ENCODE measurements around the gene DHODH.

Gene DHODH

DNA sequence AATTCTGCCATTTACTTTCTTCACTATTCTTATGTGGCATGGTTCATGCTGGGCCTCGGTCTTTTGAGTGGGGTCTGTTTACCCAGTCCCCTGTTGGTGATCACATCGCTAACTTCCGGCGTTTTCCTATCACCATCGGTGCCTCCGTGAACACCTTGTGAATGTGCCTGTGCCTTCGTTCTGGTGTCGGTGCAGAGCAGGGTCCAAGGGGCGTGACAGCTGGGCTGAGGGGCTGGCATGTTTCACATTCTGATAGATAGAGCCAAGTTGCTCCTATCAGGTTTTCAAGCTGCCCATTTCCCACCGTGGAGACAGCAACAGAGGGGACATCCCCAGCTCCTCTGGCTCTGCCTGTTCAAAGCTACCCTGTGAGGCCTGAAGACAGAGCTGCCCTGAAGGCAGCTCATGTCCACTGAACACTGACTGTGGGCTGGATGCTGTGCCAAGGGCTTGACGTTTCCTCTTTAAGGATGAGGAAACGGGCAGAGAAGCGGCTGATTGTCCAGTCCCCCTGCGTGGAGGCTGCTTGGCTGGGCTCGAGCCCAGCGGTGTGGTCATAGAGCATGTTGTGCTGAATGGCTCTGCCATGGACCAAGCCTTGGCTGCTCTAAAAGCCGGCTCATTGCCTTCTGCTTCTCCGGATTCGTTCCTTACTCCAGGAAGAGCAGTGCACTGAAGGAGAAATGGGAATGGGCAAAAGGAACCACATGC is 17.0 kb downstream of the DHODH start:
- Mint-ChIP-seq H3K9me3 (no peaks in the 10 kb centered on the region), H3K4me1 (no peaks in the 10 kb centered on the region), H3K36me3 (peaks cover 42 to 61% of the 10 kb centered on the region in 2 donors), H3K27me3 (no peaks in the 10 kb centered on the region), H3K27ac (peak overlapping the region; percentile 15), H3K4me3 (no peak overlapping the region)
- ATAC-seq (replicated peaks) (no peak), DNase-seq (no peak)

DNA sequence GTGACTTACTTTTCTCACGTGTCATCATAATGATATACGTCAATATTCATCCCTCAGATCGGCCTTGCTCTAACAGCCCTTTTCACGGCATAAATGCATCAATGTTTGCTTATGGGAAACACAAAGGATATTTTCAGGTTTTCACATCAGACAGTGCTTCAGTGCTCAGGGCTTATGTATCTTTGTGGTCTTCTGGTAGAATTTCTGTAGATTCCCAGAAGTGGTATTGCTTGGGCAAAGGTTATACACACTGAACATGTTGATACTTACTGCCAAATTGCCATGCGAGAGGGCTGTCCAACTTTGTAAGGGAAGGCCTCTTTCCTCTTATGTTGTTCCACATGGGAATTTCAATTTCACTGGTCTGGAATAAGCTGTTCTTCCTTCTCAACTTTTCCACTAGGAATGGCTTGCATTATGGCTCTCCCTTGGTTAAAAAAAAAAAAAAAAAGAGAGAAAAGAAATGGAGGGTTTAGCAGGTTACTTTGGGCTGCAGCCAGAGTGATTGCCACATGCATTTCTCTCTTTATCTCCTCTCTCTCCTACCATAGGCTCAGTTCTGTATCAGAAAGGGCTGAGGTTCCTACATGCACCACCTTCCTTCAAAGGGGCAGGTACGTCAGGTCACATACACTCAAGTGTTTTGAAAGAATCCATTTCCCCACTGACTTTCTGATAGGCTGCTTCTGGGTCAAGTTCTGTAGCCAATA is 19.3 kb downstream of the DHODH start:
- no peak overlapping the region for H3K27ac Mint-ChIP-seq
- no peak overlapping the region for H3K4me3 Mint-ChIP-seq
- no peaks in the 10 kb centered on the region for H3K27me3 Mint-ChIP-seq
- peaks cover 33 to 45% of the 10 kb centered on the region in 2 donors for H3K36me3 Mint-ChIP-seq
- no peaks in the 10 kb centered on the region for H3K4me1 Mint-ChIP-seq
- no peak for ATAC-seq (replicated peaks)
- H3K9me3 Mint-ChIP-seq, result no peaks in the 10 kb centered on the region
- no peak for DNase-seq

DNA sequence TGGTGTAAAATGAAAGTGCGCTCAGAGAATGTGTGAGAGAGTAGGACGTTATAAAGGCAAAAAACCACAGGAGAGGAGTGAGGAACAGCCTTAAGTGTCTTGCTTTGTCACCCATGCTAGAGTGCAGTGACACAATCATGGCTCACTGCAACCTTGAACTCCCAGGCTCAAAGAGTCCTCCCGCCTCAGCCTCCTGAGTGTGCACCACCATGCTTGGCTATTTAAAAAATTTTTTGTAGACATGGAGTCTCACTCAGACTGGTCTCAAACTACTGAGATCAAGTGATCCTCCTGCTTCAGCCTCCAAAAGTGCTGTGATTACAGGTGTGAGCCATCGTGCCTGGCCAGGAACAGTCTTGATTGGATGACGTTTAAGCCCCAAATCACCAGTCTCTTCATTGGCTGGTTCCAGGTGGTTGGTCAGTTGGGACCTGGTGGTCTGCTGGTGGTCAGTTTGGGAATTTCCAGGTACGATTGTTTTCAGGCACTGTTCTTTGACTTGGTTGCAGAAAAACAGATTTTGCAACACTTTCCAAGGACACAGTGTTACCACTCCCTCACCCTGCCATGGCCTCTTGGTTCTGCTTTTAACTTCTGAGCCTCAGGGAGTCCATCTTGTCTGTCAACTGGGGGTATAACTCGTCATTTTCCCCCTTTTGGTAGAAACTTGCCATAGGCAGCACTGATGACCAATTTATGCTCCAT is 21.2 kb downstream of the DHODH start:
- H3K9me3 Mint-ChIP-seq, result no peaks in the 10 kb centered on the region
- no peak overlapping the region for H3K27ac Mint-ChIP-seq
- H3K27me3 Mint-ChIP-seq, result no peaks in the 10 kb centered on the region
- H3K4me1 Mint-ChIP-seq, result no peaks in the 10 kb centered on the region
- ATAC-seq (replicated peaks) (no peak), DNase-seq (no peak)
- H3K4me3 Mint-ChIP-seq, result no peak overlapping the region
- peaks cover 20 to 36% of the 10 kb centered on the region in 2 donors for H3K36me3 Mint-ChIP-seq

DNA sequence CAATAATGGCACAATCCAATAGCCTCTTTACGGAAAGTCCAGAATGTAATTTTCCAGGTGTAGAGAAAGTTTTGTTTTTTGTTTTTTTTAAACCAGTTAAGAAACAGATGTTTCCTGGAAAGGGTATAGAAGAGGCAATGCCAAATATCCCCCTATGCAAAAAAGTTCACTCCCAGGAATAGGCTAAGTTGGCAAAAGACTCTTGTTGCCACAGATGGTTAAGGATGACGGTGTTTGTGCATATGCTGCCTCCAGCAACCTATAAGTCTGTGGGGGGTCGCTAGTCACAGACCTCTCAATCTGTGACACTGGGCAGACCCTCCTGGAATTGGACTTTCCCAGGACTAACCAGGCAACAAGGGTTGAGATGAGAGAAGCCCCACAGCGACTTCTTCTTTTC is 24.9 kb downstream of the DHODH start:
- Mint-ChIP-seq H3K27ac (no peak overlapping the region), H3K27me3 (no peaks in the 10 kb centered on the region), H3K4me1 (no peaks in the 10 kb centered on the region), H3K36me3 (peaks cover 17 to 29% of the 10 kb centered on the region in 2 donors), H3K9me3 (no peaks in the 10 kb centered on the region), H3K4me3 (no peak overlapping the region)
- ATAC-seq (replicated peaks) (no peak), DNase-seq (no peak)

DNA sequence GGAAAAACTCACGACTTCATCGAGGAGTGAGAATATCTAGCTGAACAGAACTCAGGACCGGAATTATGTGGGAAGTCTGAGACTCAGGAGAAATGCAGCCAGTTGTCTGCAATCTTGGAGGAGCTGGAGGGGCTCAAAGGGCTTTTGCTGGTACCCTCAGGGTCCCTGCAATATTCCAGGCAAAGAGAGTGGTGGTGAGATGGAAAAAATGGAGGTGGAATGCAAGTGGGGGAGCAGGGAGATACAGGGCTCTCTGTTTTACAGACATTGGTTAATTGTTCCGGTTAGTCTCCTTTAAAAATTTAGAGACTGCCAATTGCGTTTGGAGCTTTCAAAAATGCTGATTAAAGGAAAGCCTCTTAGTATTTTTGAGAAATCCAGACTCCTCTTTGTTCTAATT is 27.6 kb downstream of the DHODH start:
- Mint-ChIP-seq H3K27ac (no peak overlapping the region), H3K36me3 (peaks cover 18 to 23% of the 10 kb centered on the region in 2 donors)

DNA sequence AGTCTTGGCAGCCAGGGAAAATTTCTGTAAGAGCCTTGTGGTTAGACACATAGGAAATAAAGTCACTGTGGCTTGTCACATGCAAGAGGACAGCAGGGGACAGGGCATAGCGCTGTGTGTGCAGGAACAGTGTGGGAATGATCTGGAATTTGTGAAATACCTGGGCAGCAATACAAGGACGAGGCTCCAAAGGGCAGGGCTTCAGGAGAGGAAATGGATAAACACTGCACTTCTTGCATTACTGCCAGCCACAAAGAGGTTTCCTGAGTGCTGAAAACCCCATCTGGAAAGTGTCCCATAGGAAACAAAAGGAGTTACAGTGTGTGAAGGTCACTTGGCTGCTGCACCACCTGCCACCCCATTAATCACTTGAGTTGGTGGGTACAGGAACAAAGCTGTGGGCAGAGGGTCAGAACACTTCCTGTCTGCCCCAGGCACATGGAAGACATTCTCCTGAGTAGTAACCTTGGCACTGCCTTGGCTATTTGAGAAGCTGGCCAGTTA is 33.7 kb downstream of the DHODH start:
- H3K4me3 Mint-ChIP-seq, result no peak overlapping the region
- H3K27me3 Mint-ChIP-seq, result no peaks in the 10 kb centered on the region
- H3K9me3 Mint-ChIP-seq, result no peaks in the 10 kb centered on the region

More for the DNA sequence above, 27.6 kb downstream of the DHODH start:
- no peaks in the 10 kb centered on the region for H3K4me1 Mint-ChIP-seq
- ATAC-seq (replicated peaks), result no peak
- H3K4me3 Mint-ChIP-seq, result no peak overlapping the region
- H3K9me3 Mint-ChIP-seq, result no peaks in the 10 kb centered on the region
- DNase-seq, result no peak
- H3K27me3 Mint-ChIP-seq, result no peaks in the 10 kb centered on the region

DNA sequence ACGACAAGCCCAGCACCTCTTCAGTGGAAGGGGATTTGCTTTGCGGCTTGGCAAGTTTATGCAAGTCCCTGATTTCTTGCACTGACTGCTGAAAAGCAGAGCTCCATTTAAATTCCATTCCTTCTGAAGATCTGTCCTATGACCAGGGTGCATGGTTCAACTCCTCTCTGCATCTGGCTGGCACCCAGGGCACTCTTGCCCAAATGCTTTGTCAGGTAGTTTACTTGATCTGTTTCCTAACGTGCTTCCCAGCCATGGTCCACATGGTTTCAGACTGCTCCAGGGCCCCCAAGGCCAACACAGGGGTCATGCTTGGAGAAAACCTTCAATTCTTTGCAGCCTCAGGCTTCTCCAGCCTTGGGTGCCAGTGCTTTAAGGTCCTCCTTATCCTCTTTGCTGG is 34.5 kb downstream of the DHODH start:
- Mint-ChIP-seq H3K9me3 (no peaks in the 10 kb centered on the region), H3K36me3 (peaks cover 27 to 30% of the 10 kb centered on the region in 2 donors), H3K27me3 (no peaks in the 10 kb centered on the region), H3K4me1 (no peaks in the 10 kb centered on the region), H3K4me3 (no peak overlapping the region), H3K27ac (no peak overlapping the region)
- no peak for ATAC-seq (replicated peaks)
- no peak for DNase-seq

More for the DNA sequence above, 33.7 kb downstream of the DHODH start:
- peaks cover 30% of the 10 kb centered on the region in 2 donors for H3K36me3 Mint-ChIP-seq
- no peak overlapping the region for H3K27ac Mint-ChIP-seq
- ATAC-seq (replicated peaks), result no peak
- H3K4me1 Mint-ChIP-seq, result no peaks in the 10 kb centered on the region
- DNase-seq, result no peak

DNA sequence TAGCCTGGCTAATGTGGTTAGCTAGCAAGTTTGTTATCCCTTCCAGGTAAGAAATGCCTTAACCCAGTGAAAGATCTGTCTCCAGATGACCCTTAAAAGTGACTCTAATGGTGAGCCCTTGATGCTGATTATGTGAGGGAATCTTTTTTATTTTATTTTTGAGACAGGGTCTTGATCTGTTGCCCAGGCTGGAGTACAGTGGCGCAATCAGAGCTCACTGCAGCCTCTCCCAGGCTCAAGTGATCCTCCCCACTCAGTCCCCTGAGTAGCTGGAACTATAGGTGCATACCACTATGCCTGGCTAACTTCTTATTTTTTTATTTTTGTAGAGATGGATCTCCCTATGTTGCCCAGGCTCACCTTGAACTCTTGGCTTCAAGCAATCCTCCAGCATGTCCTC is 35.0 kb downstream of the DHODH start:
- ATAC-seq (replicated peaks) (no peak), DNase-seq (no peak)
- no peak overlapping the region for H3K27ac Mint-ChIP-seq
- no peaks in the 10 kb centered on the region for H3K27me3 Mint-ChIP-seq
- H3K4me3 Mint-ChIP-seq, result no peak overlapping the region
- H3K9me3 Mint-ChIP-seq, result no peaks in the 10 kb centered on the region
- no peaks in the 10 kb centered on the region for H3K4me1 Mint-ChIP-seq
- peaks cover 27 to 30% of the 10 kb centered on the region in 2 donors for H3K36me3 Mint-ChIP-seq

DNA sequence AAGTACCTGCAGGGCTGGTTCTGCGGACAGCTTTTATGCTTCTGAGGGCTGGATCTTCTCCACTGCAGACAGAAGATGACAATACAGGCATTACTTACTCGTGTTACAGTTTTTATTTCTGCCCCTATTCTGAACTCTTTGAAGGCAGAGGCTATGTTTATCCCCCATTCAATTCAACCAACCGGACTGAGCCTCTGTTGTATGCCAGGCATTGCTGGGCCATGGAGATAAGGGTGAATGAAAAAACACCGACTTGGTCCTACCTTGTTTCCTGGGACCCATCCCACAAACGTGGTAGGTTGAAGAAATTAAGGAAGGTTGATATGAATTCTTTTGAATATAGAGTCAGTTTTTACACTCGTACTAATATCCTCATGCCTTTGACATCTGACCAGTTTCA is 35.8 kb downstream of the DHODH start:
- Mint-ChIP-seq H3K27ac (no peak overlapping the region), H3K4me3 (no peak overlapping the region), H3K9me3 (peaks cover 4 to 6% of the 10 kb centered on the region in 2 donors), H3K4me1 (no peaks in the 10 kb centered on the region), H3K36me3 (peaks cover 26 to 30% of the 10 kb centered on the region in 2 donors), H3K27me3 (no peaks in the 10 kb centered on the region)
- DNase-seq, result no peak
- no peak for ATAC-seq (replicated peaks)

DNA sequence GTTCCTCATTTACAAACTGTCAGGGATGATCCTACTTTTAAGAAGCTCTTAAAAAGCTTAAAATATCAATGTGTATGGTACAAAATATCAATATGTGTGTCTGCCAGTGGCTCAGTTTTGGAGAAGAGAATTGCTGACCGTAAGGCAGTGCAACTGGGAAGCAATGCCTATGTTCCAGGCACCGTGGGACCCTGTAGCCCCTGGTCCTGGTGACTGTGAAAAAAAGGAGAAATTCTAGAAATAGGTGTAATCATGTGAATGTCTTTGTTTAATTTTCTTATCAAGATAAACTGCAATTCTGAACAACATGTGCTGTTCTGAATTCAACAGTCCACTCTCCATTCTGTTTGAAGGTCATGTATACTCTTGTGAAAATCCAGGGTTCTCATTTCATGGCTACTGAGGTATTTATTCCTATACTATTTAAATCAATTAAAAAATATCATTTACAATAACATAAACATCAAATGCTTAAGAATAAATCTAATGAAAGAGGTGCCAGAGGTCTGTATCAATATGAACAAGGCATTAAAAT is 36.3 kb downstream of the DHODH start:
- no peaks in the 10 kb centered on the region for H3K4me1 Mint-ChIP-seq
- ATAC-seq (replicated peaks) (no peak), DNase-seq (no peak)
- no peak overlapping the region for H3K27ac Mint-ChIP-seq
- peaks cover 5 to 9% of the 10 kb centered on the region in 2 donors for H3K9me3 Mint-ChIP-seq
- peaks cover 27 to 32% of the 10 kb centered on the region in 2 donors for H3K36me3 Mint-ChIP-seq
- H3K4me3 Mint-ChIP-seq, result no peak overlapping the region
- no peaks in the 10 kb centered on the region for H3K27me3 Mint-ChIP-seq

DNA sequence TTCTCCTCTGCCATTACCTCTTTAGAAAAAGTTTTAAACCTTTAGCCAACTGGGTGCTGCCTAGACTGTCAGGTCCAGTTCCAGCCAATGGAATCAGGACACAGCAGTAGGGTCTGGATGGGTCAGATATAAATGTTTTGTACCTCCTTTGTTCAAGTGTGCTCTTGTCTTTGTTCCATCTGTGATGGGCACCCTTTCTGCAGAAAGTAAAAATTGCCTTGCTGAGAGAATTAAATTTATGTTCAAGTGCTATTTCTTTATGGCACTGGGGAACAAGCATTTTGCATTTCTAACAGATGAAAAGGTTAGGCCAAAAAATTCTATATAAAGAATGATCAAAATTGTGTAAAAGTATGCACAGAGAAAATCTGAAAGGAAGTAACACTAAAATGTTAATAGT is 40.6 kb downstream of the DHODH start:
- Mint-ChIP-seq H3K9me3 (peaks cover 9 to 16% of the 10 kb centered on the region in 2 donors), H3K27me3 (no peaks in the 10 kb centered on the region), H3K27ac (no peak overlapping the region), H3K4me1 (no peaks in the 10 kb centered on the region), H3K36me3 (peaks cover 4 to 10% of the 10 kb centered on the region in 2 donors), H3K4me3 (no peak overlapping the region)
- DNase-seq (no peak), ATAC-seq (replicated peaks) (no peak)

DNA sequence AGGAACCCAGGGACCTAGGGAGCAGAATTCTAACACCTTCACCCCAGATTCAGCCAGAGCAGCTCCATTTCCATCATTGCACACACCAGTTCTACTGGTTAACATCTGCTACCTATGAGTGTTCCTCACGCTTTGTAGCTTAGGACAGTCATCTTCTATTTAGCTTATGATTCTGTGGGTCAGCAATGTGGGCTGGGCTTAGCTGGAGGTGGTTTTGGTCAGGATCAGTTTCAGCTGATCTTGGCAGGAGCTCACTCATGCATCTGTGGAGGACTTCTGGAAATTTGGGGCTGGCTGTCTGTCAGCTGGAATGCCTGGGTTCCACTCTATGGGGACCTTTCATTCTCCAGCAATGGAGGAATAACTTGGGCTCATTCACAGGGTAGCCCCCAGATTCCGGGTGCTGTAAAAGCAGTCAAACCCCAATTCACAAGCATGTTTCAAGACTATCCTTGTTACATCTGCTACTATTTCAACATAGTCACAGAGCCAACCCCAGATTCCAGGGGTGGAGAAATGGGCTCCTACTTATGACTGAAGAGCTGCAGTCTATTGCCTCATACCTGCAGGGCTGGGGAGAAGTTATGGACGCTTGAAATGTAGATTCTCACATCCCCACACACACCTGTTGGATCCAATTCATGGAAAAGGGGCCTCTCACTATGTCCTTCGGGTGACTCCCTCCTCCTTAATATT is 42.4 kb downstream of the DHODH start:
- no peak for ATAC-seq (replicated peaks)
- H3K4me1 Mint-ChIP-seq, result no peaks in the 10 kb centered on the region
- peaks cover 4 to 10% of the 10 kb centered on the region in 2 donors for H3K36me3 Mint-ChIP-seq
- no peak overlapping the region for H3K27ac Mint-ChIP-seq
- peaks cover 9 to 16% of the 10 kb centered on the region in 2 donors for H3K9me3 Mint-ChIP-seq
- no peak overlapping the region for H3K4me3 Mint-ChIP-seq
- no peaks in the 10 kb centered on the region for H3K27me3 Mint-ChIP-seq
- no peak for DNase-seq

DNA sequence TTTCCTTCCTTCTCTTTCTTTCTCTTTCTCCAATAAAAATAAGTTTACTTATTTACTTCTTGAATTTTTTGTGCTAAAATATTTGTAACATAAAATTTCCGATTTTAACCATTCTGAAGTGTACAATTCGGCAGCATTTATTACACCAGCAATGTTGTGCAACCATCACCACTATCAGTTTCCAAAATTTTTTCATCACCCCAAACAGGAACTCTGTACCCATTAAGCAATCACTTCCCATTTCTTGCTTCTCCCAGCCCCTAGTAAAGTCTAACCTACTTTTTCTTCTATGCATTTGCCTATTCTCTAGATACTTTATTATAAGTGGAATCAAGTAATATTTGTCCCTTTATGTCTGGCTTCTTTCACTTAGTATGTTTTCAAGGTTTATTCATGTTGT is 43.3 kb downstream of the DHODH start:
- DNase-seq (no peak), ATAC-seq (replicated peaks) (no peak)
- H3K4me1 Mint-ChIP-seq, result no peaks in the 10 kb centered on the region

More for the DNA sequence above, 43.3 kb downstream of the DHODH start:
- Mint-ChIP-seq H3K4me3 (no peak overlapping the region), H3K9me3 (peaks cover 9 to 16% of the 10 kb centered on the region in 2 donors), H3K27ac (no peak overlapping the region), H3K27me3 (no peaks in the 10 kb centered on the region), H3K36me3 (peaks cover 4 to 10% of the 10 kb centered on the region in 2 donors)

Measured in stimulated activated naive B cell treated with anti-CD40 and anti-IgM and Interleukin-4, amounts not matched to agents 10 μg/mL and 1 μg/mL and 100 μg/mL, for 72 hours (primary cell).